GM23248 (cell line): ENCODE measurements around the gene YPEL5. TPM values are rescaled to one million over a fixed set of nuclear protein-coding genes. Genes with fewer than 3 reads are reported as not detected.

Experiments used
- DNase-seq: peaks from one replicate; pipeline ENCODE4 v3.0.0-alpha.2; 2015
- H2AFZ ChIP-seq: fragments of 200-600 bp; sonication (generic); 2 replicates; pipeline ENCODE4 v1.6.1; 2016; ENCODE audit warnings: antibody characterized with exemption
- H3F3A ChIP-seq: fragments of 200-600 bp; sonication (generic); 2 replicates; pipeline ENCODE4 v1.6.1; 2016; ENCODE audit warnings: mild to moderate bottlenecking, antibody characterized with exemption, mixed run types; ENCODE audit not compliant: insufficient read depth
- H3K27ac ChIP-seq: fragments of 200-600 bp; sonication (generic); 2 replicates; pipeline ENCODE4 v1.5.1; 2016; ENCODE audit warnings: mild to moderate bottlenecking
- H3K27me3 ChIP-seq: fragments of 200-600 bp; sonication (generic); replicated peaks from 2 replicates; pipeline ENCODE4 v1.6.1; 2016; ENCODE audit warnings: mild to moderate bottlenecking; ENCODE audit not compliant: insufficient read depth
- H3K36me3 ChIP-seq: fragments of 200-600 bp; sonication (generic); 2 replicates; pipeline ENCODE4 v1.6.1; 2016; ENCODE audit warnings: low read depth, mild to moderate bottlenecking
- H3K4me1 ChIP-seq: fragments of 200-600 bp; sonication (generic); 2 replicates; pipeline ENCODE4 v1.6.1; 2016; ENCODE audit warnings: mild to moderate bottlenecking; ENCODE audit not compliant: insufficient read depth
- H3K4me2 ChIP-seq: fragments of 200-600 bp; sonication (generic); one replicate; pipeline ENCODE4 v1.6.1; 2016; ENCODE audit warnings: mild to moderate bottlenecking; ENCODE audit not compliant: unreplicated experiment
- H3K4me3 ChIP-seq: fragments of 200-600 bp; sonication (generic); 2 replicates; pipeline ENCODE4 v1.5.1; 2016; ENCODE audit warnings: mild to moderate bottlenecking
- H3K79me2 ChIP-seq: fragments of 200-600 bp; sonication (generic); 2 replicates; pipeline ENCODE4 v1.6.1; 2016; ENCODE audit warnings: mild to moderate bottlenecking; ENCODE audit not compliant: insufficient read depth
- H3K9ac ChIP-seq: fragments of 200-600 bp; sonication (generic); 2 replicates; pipeline ENCODE4 v1.6.1; 2016; ENCODE audit warnings: mild to moderate bottlenecking
- H3K9me2 ChIP-seq: fragments of 200-600 bp; sonication (generic); 2 replicates; pipeline ENCODE4 v1.6.1; 2016; ENCODE audit warnings: mixed run types, mild to moderate bottlenecking, moderate library complexity; ENCODE audit not compliant: insufficient read depth
- H3K9me3 ChIP-seq: fragments of 200-600 bp; sonication (generic); one replicate; pipeline ENCODE4 v1.6.1; 2017; ENCODE audit warnings: low read depth
- H4K20me1 ChIP-seq: fragments of 200-600 bp; sonication (generic); 2 replicates; pipeline ENCODE4 v1.6.0; 2016; ENCODE audit not compliant: insufficient read depth
- EZH2 ChIP-seq: fragments of 200-600 bp; sonication (generic); IDR thresholded peaks from 2 replicates; pipeline ENCODE4 v1.6.1; 2018; ENCODE audit warnings: antibody characterized with exemption, mild to moderate bottlenecking; ENCODE audit not compliant: insufficient read depth, poor library complexity, severe bottlenecking
- EZH2phosphoT487 ChIP-seq: fragments of 200-600 bp; sonication (generic); IDR thresholded peaks from 2 replicates; pipeline ENCODE4 v1.6.1; 2018; ENCODE audit warnings: antibody characterized with exemption, moderate library complexity, mild to moderate bottlenecking, low read depth; ENCODE audit not compliant: insufficient read depth
- WGBS, 2 experiments: methylation state at CpG; one replicate each; pipeline ENCODE4 v1.1.6; 2015 to 2017; ENCODE audit warnings: low lambda C conversion rate in 2 of 2, low coverage in 1 of 2; ENCODE audit errors: missing lambda C conversion rate in 2 of 2; 5-methylcytosine and 5-hydroxymethylcytosine counted together
- in situ Hi-C: fragments of 300-500 bp; cut with MboI; formaldehyde crosslinking; loops from 2 replicates; pipeline ENCODE4 v1.15.0; 2020
- polyA plus RNA-seq: library from polyadenylated mRNA; unstranded; fragments of >200 nt; fragmentation: Nextera tagmentation; extraction: Ambion mirVana; gene quantifications from 2 replicates; pipeline ENCODE4 v1.2.1, GENCODE V29; 2016
- small RNA-seq: library from RNA; depleted of rRNA; stranded (forward); fragments of <200 nt; gene quantifications from one replicate; pipeline ENCODE3, GENCODE V24; 2014; ENCODE audit warnings: low read depth, low replicate concordance
- total RNA-seq: library from RNA; depleted of rRNA; stranded (reverse); fragments of >200 nt; shearing (Covaris generic); gene quantifications from 2 replicates; pipeline ENCODE4 v1.2.3, GENCODE V29; 2014; rRNA removed

The YPEL5 gene
- total and polyA plus RNA-seq, 2 experiments from 2014 or later: 101 to 128 TPM

DNA sequence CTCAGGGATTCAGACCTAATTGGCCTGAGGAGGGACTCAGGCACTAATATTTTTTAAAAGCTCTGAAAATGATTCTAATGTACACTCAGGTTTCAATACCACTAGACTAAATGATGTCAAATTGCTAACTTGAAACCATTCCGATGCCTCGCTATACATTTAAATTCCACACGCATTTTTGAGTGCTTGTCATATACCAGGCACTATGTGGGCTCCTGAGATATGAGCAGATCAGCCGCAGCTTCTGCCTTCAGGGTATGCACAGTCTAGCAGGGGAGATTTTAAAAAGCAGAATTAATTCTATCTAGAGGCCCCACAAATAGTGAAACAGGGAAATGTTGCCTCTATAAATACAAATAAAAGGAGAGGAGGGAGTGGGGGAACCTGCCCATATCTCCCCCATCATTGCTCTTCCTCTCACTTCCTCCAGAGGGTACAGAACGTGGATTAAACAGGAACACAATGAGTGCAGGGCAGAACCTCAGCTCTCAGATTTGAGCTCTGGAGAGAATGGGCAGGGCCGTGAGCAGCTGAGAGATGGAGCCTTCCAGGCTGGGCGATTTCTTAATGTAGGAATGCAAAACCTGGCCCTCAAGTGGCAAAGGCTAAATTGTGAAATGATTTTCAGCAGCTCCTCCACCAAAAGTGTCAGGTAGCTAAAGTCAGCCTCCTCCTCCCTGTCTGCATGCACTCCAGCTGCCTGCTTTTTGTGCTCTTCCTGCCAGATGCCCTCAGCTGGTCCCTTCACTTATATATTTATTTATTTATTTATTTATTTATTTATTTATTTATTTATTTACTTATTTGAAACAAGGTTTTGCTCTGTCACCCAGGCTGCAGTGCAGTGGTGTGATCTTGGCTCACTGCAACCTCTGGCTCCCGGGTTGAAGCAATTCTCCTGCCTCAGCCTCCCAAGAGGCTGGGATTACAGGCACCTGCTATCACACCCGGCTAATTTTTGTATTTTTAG is 59.9 kb downstream of the YPEL5 start:
- H3K4me3 ChIP-seq: no peak overlapping the region
- no peak for TF ChIP-seq EZH2phosphoT487
- no peaks in the 10 kb centered on the region for H3F3A ChIP-seq
- H3K9me2 ChIP-seq: no peaks in the 10 kb centered on the region
- H3K9ac ChIP-seq: no peak overlapping the region
- H3K27ac ChIP-seq: no peak overlapping the region
- no peaks in the 10 kb centered on the region for H3K36me3 ChIP-seq
- no peak overlapping the region for H3K4me2 ChIP-seq
- DNase-seq: peak; percentile 18
- WGBS, 2 experiments: 66 to 72% methylated on average over 9 of the region's 9 CpGs
- in situ Hi-C loops: loop anchor here (10.0 kb wide), 1 partner anchor 498 kb away; no protein-coding TSS in a partner anchor
- H3K9me3 ChIP-seq: no peaks in the 10 kb centered on the region
- no peaks in the 10 kb centered on the region; the same call in 1 of the 2 replicates for H3K4me1 ChIP-seq
- no peak overlapping the region for H2AFZ ChIP-seq
- no peaks in the 10 kb centered on the region for H3K27me3 ChIP-seq
- H4K20me1 ChIP-seq: no peaks in the 10 kb centered on the region
- H3K79me2 ChIP-seq: no peaks in the 10 kb centered on the region

DNA sequence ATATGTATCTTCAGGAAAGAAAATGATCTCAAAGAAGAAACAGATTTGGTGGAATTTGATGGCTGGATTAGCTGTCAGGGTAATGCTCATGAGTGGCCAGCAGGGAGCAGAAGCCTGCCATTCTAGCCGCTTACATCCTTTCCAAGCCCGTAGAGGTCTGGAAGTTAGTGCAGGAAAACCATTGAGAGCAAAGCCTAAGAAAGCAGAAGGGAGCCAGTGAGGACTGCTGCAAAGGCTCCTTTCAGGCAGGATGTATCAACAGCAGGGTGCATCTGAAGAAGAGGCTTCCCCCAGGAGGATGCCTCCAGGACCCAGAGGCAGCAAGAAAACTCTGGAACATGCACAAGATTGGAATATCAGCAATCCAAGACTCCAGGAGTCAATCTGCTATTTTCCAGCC is 61.6 kb downstream of the YPEL5 start:
- H3K9me3 ChIP-seq: no peaks in the 10 kb centered on the region
- H3K9ac ChIP-seq: no peak overlapping the region
- H3K79me2 ChIP-seq: no peaks in the 10 kb centered on the region
- in situ Hi-C loops: loop anchor here (10.0 kb wide), 1 partner anchor 496 kb away; no protein-coding TSS in a partner anchor
- peak; percentile 87 for DNase-seq
- no peak overlapping the region for H2AFZ ChIP-seq
- 0% methylated on average over 2 of the region's 2 CpGs for WGBS, 2 experiments
- H3K27me3 ChIP-seq: no peaks in the 10 kb centered on the region
- no peak overlapping the region for H3K4me2 ChIP-seq
- H3K4me1 ChIP-seq: no peaks in the 10 kb centered on the region
- H3K9me2 ChIP-seq: no peaks in the 10 kb centered on the region
- no peaks in the 10 kb centered on the region for H4K20me1 ChIP-seq
- no peak overlapping the region for H3K4me3 ChIP-seq
- no peaks in the 10 kb centered on the region for H3K36me3 ChIP-seq
- no peaks in the 10 kb centered on the region for H3F3A ChIP-seq
- TF ChIP-seq EZH2phosphoT487 (no peak), EZH2 (no peak)
- H3K27ac ChIP-seq: no peak overlapping the region

- Histone ChIP-seq H4K20me1 (no peaks in the 10 kb centered on the region), H3F3A (no peaks in the 10 kb centered on the region), H3K9me2 (no peaks in the 10 kb centered on the region), H3K36me3 (no peaks in the 10 kb centered on the region), H3K27me3 (no peaks in the 10 kb centered on the region), H3K4me1 (no peaks in the 10 kb centered on the region), H3K9me3 (no peaks in the 10 kb centered on the region), H2AFZ (no peak overlapping the region), H3K4me2 (no peak overlapping the region), H3K27ac (no peak overlapping the region), H3K79me2 (no peaks in the 10 kb centered on the region), H3K9ac (no peak overlapping the region), H3K4me3 (no peak overlapping the region)
- TF ChIP-seq EZH2phosphoT487 (no peak), EZH2 (no peak)
- DNase-seq: no peak
- 96 to 100% methylated on average over 1 to 2 of the region's 2 CpGs for WGBS, 2 experiments
- in situ Hi-C loops: loop anchor here (10.0 kb wide), 1 partner anchor 496 kb away; no protein-coding TSS in a partner anchor
These were observed 62.4 kb downstream of the YPEL5 start for GRCh38 chr2:30209227-30209626.

Small RNA genes within 50 kb of the gene (small RNA-seq; reads per million reads assigned to genes)
- gene SNORA10B: not detected

Other genes starting within 250 kb of the YPEL5 start
- under 0.01 TPM in 1 of 2 replicates, not detected in the other for gene ALK, start 225.4 kb upstream of the YPEL5 start, total RNA-seq
- gene ALK, start 225.4 kb upstream of the YPEL5 start, polyA plus RNA-seq: 0.05 TPM in 1 of 2 replicates, not detected in the other
- gene LBH, start 84.5 kb downstream of the YPEL5 start, total RNA-seq: 189 and 285 TPM in 2 replicates
- 155 and 162 TPM in 2 replicates for gene LBH, start 84.5 kb downstream of the YPEL5 start, polyA plus RNA-seq